Skeletal muscle tissue (tissue), 4 donors: ENCODE measurements around the gene MYBPC2. TPM values are rescaled to one million over a fixed set of nuclear protein-coding genes. Genes with fewer than 3 reads are reported as not detected.
"Not testable (repeated sequence)": the region's sequence is repeated elsewhere in the genome, so short reads cannot be mapped to it uniquely, and the experiment has no call there.

Experiments
- H3K27ac ChIP-seq: one replicate; pipeline ENCODE4 v1.7.0; 2013; ENCODE audit warnings: mild to moderate bottlenecking, low read depth, low read length, inconsistent platforms
- H3K27me3 ChIP-seq, 3 donors: one replicate each; pipeline ENCODE4 v1.7.0; 2013; ENCODE audit warnings: low read length in 3 of 3; ENCODE audit not compliant: control insufficient read depth in 3 of 3, insufficient read depth in 3 of 3
- H3K36me3 ChIP-seq, 3 donors: one replicate each; pipeline ENCODE4 v1.7.0; 2013; ENCODE audit warnings: low read length in 3 of 3; ENCODE audit not compliant: control insufficient read depth in 3 of 3, insufficient read depth in 3 of 3
- H3K4me1 ChIP-seq, 3 donors: one replicate each; pipeline ENCODE4 v1.7.0; 2013; ENCODE audit warnings: low read length in 3 of 3, mild to moderate bottlenecking in 3 of 3; ENCODE audit not compliant: control insufficient read depth in 3 of 3, insufficient read depth in 3 of 3
- H3K4me3 ChIP-seq, 3 donors: one replicate each; pipeline ENCODE4 v1.7.0; 2013; ENCODE audit warnings: low read length in 3 of 3
- H3K9ac ChIP-seq, 3 donors: one replicate each; pipeline ENCODE4 v1.7.0; 2013; ENCODE audit warnings: low read length in 3 of 3, mild to moderate bottlenecking in 3 of 3, moderate library complexity in 2 of 3, low read depth in 1 of 3
- H3K9me3 ChIP-seq, 3 donors: one replicate each; pipeline ENCODE4 v1.7.0; 2013; ENCODE audit warnings: low read length in 3 of 3; ENCODE audit not compliant: control insufficient read depth in 3 of 3
- total RNA-seq: library from RNA; depleted of rRNA; stranded (reverse); fragments of >200 nt; gene quantifications from one replicate; pipeline ENCODE4 v1.2.3, GENCODE V29; 2014
- donor health status: Osteomylitis.

The MYBPC2 gene
- total RNA-seq = 119 TPM

GRCh38 chr19:50432221-50433028 is at the start of gene MYBPC2:
Gene MYBPC2 (plus strand): TSS chr19:50432892. CDS start chr19:50432954, 62 bp downstream.
- H3K4me3 ChIP-seq = peak within 1 kb of the TSS; percentile 77 to 86 (median 85)
- H3K27me3 ChIP-seq = peaks cover 0 to 29% (median 5%) of the 10 kb centered on the region in 3 donors
- no peaks in the 10 kb centered on the region for H3K9me3 ChIP-seq
- H3K36me3 ChIP-seq = peaks cover 2 to 20% (median 14%) of the 10 kb centered on the region in 3 donors
- peak within 1 kb of the TSS; percentile 85 to 91 (median 86) for H3K9ac ChIP-seq
- H3K4me1 ChIP-seq = peaks cover 24 to 53% (median 38%) of the 10 kb centered on the region in 3 donors
- H3K27ac ChIP-seq = peak within 1 kb of the TSS; percentile 94

DNA sequence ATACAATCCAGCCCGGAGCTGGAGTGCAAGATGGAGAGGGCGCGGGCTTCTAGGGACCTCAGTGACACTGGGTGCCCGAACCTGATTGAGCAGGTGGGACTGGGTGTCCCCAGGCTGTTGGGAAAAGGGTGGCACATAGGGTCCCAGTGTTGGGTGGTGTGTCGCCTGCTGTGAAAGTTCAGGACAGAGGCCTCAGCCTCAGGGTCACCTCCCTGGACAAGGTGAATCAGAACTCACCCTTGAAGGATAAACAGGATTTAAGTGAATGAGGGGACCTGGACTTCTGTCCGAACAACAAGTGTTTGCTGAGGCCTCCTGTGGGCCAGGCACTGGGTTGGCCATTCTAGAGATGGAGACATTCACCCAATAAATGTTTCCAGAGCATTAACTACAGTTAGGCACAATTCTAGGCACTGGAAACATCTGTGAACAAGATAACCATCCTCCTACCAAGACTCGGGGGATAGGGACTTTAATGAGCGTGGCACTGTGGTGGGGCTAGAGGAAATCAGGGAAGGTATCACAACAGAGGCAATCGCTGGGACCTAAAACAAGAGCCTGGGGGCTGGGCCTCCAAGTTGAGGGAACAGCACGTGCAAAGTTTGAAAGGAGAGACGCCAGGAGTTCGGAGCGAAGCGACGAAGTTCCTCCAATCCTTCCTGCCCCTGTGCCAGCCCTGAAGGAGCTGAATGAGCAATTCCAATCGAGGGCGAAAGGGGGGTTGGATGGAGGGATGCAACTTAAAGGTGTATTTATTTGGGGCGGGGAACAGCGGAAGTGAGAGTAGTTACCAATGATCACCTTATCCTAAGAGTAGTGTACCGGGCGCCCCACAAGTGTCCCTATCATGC is 49.5 kb upstream of the MYBPC2 start:
- peaks cover 42 to 45% (median 43%) of the 10 kb centered on the region in 3 donors for H3K36me3 ChIP-seq
- H3K4me1 ChIP-seq = peaks cover 14 to 18% (median 16%) of the 10 kb centered on the region in 3 donors
- H3K27me3 ChIP-seq = no peaks in the 10 kb centered on the region
- peak overlapping the region in 2 of 3 donors; percentile 78 to 82 for H3K9ac ChIP-seq
- H3K4me3 ChIP-seq = peak overlapping the region; percentile 46 to 84 (median 63)
- no peaks in the 10 kb centered on the region for H3K9me3 ChIP-seq
- peak overlapping the region; percentile 88 for H3K27ac ChIP-seq

GRCh38 chr19:50383852-50384684 is 48.6 kb upstream of the MYBPC2 start, which contains the start of gene POLD1:
Gene POLD1 (plus strand): TSS chr19:50384347. CDS start chr19:50398852, 14,505 bp downstream.
- peak within 1 kb of the TSS; percentile 88 for H3K27ac ChIP-seq
- H3K4me1 ChIP-seq = peaks cover 14 to 18% (median 16%) of the 10 kb centered on the region in 3 donors
- H3K9me3 ChIP-seq = no peaks in the 10 kb centered on the region
- H3K4me3 ChIP-seq = peak within 1 kb of the TSS; percentile 63 to 84 (median 79)
- peak within 1 kb of the TSS; percentile 72 to 82 (median 78) for H3K9ac ChIP-seq
- H3K27me3 ChIP-seq = no peaks in the 10 kb centered on the region
- peaks cover 33 to 36% (median 35%) of the 10 kb centered on the region in 3 donors for H3K36me3 ChIP-seq

- H3K36me3 ChIP-seq = peaks cover 25 to 29% (median 27%) of the 10 kb centered on the region in 3 donors
- no peaks in the 10 kb centered on the region for H3K27me3 ChIP-seq
- no peaks in the 10 kb centered on the region for H3K9me3 ChIP-seq
- H3K4me3 ChIP-seq = peak overlapping the region; percentile 63 to 84 (median 79)
- peaks cover 14 to 18% (median 16%) of the 10 kb centered on the region in 3 donors for H3K4me1 ChIP-seq
- H3K27ac ChIP-seq = peak overlapping the region; percentile 88
- peak overlapping the region; percentile 68 to 82 (median 78) for H3K9ac ChIP-seq
Measured at GRCh38 chr19:50384685-50385535, 47.8 kb upstream of the MYBPC2 start.

- no peaks in the 10 kb centered on the region for H3K9me3 ChIP-seq
- no peak overlapping the region for H3K4me3 ChIP-seq
- H3K27me3 ChIP-seq = no peaks in the 10 kb centered on the region
- H3K27ac ChIP-seq = no peak overlapping the region
- peaks cover 6 to 8% (median 6%) of the 10 kb centered on the region in 3 donors for H3K36me3 ChIP-seq
- peaks cover 14 to 18% (median 16%) of the 10 kb centered on the region in 3 donors for H3K4me1 ChIP-seq
- no peak overlapping the region for H3K9ac ChIP-seq
Measured at GRCh38 chr19:50387176-50387867, 45.4 kb upstream of the MYBPC2 start.

DNA sequence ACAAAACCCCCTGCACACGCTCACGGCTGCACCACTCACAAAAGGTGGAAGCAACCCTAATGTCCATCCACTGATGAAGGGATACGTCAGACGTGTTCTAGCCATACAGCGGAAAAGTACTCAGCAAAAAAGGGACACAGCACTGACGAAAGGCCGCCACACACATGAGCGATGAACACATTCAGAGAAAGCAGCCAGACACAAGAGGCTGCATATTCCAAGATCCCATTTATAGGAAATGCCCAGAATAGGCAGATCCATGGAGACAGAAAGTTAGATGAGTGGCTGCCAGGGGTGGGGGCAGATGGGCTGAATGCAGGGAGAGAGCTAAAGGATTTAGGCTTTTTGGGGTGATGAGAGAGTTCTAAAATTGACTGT is 44.8 kb upstream of the MYBPC2 start:
- peaks cover 2 to 6% (median 4%) of the 10 kb centered on the region in 3 donors for H3K36me3 ChIP-seq
- no peaks in the 10 kb centered on the region for H3K27me3 ChIP-seq
- no peak overlapping the region for H3K4me3 ChIP-seq
- H3K4me1 ChIP-seq = peaks cover 14 to 18% (median 16%) of the 10 kb centered on the region in 3 donors
- H3K9ac ChIP-seq = no peak overlapping the region
- H3K27ac ChIP-seq = no peak overlapping the region
- no peaks in the 10 kb centered on the region for H3K9me3 ChIP-seq

DNA sequence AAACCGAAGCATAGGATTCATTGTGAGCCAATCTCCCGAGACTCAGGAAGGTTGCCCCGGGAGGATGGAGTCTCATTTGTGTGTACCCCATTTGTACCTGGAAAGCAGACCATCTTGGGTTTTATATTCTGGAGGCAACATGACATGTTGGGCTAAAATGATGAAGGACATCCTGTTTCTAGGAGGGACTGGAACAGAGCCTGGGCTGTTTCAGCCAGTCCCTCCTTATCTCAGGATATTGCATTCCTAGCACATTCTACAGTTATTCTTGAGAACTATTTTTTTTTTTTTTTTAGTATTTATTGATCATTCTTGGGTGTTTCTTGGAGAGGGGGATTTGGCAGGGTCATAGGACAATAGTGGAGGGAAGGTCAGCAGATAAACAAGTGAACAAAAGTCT is 42.4 kb upstream of the MYBPC2 start:
- H3K9ac ChIP-seq, H3K4me3 ChIP-seq, H3K36me3 ChIP-seq, H3K4me1 ChIP-seq, H3K9me3 ChIP-seq, H3K27ac ChIP-seq, H3K27me3 ChIP-seq: not testable (repeated sequence)

- H3K9ac ChIP-seq, H3K27me3 ChIP-seq, H3K4me1 ChIP-seq, H3K9me3 ChIP-seq, H3K36me3 ChIP-seq, H3K4me3 ChIP-seq, H3K27ac ChIP-seq: not testable (repeated sequence)
Measured at GRCh38 chr19:50390952-50391351, 41.7 kb upstream of the MYBPC2 start.
